Right hindlimb (tissue), 1 donor: ENCODE data around the gene LAPTM5.
A peak's percentile ranks its signal among the peaks of the same experiment; 100 is the strongest.
"Not testable (repeated sequence)": the region's sequence is repeated elsewhere in the genome, so short reads cannot be mapped to it uniquely, and the experiment has no call there.

Experiments
- DNase-seq: peaks from one replicate; pipeline ENCODE4 v3.0.0-alpha.2; 2018

LAPTM5 gene

DNA sequence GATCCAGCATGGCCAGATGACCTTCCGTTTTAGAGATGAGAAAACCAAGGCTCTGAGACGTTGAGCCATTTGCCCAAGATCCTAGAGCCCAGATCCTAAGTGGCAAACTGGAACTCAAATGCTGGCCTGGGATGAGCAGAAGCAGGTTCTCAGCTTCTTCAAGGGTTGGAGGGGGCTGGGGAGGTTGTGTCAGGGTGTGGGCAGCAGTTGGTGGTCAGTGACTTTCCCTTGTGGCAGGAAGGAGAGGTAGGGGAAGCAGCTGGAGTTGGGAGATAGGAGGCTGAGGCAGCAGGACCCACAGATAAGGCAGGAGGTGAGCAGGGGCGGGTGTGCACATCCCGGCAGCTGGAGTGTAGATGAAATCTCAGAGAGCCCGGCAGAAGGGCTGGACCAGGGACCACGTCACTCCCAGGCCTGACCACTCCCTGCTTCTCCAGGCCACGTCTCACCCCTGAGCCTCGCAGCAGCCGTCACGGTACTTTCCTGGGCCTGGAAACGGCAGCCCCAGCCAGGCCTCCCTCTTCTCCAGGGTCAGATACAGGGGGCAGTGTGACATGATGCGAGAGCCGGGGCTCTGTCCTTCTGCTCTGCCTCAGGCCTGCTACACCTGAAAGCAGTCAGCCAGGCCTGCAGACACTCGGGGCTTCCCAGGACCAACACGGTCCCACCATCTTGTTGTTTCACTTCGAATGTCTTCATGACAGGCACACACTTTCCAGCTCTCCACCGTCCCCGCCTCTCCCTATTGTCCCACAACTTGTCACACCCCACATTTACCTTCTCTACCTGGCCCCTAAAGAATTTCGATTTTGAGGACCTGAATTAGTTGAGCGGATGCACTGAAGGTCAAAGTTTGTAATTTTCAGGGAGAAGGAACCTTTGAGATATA lies 11.5 kb upstream of the LAPTM5 start:
- DNase-seq, result no peak

DNA sequence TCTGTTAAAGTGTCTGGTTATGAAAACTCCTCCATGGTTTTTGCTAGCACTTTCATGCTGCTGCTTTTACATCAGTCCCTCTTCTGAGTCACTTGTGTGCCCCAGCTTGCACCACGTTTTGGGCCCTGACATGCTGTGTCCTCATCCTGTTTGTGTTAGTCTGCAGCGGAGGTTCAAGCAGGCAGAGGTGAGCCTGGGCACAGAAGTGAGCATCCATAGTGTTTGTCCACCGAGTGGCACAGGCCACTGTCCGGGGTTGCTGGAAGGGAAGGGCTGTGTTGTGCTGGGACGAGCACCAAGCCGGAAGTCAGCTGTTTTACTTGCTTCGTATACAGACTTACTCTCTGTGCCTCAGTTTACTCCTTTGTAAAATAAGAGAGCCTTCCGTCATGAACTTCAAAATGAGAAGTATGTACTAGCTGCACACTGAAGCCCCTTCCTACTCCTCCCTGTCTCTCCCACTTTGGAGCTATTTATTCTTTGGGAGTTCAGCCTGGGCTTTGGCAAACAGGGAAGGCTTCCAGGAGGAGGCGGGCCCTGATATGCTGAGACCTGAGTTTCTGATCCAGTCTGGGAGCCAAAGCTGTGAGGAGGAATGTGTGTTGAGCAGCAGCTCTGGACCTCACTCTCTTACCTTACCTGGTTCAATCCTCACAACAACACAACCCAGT lies 10.7 kb upstream of the LAPTM5 start:
- no peak for DNase-seq

DNA sequence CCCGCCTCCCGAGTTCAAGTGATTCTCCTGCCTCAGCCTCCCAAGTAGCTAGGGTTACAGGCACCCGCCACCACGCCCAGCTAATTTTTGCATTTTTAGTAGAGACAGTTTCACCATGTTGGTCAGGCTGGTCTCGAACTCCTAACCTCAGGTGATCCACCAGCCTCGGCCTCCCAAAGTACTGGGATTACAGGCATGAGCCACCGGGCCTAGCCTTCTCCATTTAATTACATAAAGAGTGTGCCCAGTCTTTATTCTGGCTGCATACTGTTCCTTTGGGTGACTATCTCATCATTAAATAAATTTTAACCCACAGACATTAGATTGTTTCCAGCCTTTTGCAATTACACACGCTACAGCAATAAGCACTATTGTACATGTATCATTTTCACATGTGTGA lies 9.4 kb upstream of the LAPTM5 start:
- not testable (repeated sequence) for DNase-seq

DNA sequence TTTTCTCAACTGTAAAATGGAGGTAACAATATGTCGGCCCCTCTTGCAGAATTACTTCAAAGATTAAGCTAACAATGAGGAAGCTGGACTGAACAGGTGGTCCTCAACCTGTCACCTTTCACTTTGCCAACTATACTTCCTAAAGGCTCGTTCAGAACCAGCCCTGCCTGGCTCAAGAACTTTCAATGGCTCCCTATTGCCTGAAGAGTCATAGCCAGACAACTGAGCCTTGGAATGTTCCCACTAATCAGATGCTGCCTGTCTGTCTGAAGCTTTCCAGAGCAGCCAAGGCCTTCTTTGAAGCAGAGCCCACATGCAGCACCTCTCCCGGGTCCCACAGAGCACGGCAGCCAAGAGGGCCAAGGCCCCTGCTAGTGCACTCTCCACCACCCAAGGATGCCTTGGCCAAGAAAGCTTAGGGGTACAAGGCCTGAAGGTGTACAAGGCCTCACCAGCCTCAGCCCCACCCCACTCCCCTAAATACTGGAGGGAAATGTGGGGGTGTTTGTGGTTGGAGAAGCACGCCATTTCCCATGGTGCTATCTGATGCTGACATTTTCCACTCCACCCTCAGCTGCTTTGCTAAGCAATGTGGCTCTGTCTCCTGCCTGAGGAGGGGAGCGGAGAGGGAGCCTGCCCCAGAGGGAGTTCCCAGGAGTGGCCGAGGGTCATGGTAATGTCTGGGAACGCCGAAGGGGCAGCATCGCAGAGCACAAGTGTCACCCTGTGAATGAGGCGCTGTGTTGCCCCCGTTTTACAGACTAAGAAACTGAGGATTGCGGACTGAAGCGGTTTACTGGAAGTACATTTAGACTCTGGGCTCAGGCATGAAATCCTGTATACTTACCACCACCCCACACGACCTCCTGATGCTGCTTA lies 8.2 kb upstream of the LAPTM5 start:
- no peak for DNase-seq

DNA sequence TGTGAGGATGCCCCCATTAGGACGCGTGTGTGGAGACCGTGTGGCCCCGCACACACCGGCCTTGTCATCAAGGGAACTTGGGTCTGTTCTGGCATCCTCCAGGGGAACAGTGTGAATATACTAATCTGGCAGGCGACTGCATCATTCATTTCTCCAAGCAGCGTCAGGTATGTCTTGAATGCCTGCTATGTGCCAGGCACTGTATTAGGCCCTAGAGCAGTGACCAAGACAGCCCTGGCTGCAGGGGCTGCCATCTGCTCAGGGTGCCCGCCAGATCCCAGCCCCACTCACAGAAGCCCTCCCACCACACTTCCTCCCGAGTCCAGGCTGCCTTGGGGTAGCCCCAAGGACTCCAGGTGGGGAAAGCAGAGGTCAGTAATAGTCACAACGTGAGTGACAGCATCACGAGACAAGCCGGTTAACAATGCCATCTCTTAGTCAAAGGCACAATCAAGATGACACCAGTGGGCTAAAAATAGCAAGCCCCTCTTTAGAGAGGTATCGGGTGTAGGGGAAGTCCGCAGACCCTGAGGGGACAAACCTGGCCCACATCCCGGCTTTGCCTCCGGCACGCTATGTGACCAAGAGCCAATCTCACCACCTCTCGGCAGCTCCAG lies 7.5 kb upstream of the LAPTM5 start:
- DNase-seq, result no peak

DNA sequence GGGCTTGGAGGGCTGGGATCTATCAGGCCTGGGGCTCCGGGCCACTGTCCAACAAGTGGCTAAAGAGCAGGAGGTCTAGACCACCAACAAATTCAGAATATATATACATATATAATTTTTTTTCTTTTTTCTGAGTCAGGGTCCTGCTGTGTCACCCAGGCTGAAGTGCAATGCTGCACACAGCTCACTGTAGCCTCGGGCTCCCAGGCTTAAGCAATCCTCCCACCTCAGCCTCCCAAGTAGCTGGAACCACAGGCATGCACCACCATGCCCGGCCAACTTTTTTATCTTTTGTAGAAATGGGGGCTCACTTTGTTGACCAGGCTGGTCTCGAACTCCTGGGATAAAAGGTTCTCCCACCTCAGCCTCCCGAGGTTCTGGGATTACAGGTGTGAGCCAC lies 6.8 kb upstream of the LAPTM5 start:
- no peak for DNase-seq

DNA sequence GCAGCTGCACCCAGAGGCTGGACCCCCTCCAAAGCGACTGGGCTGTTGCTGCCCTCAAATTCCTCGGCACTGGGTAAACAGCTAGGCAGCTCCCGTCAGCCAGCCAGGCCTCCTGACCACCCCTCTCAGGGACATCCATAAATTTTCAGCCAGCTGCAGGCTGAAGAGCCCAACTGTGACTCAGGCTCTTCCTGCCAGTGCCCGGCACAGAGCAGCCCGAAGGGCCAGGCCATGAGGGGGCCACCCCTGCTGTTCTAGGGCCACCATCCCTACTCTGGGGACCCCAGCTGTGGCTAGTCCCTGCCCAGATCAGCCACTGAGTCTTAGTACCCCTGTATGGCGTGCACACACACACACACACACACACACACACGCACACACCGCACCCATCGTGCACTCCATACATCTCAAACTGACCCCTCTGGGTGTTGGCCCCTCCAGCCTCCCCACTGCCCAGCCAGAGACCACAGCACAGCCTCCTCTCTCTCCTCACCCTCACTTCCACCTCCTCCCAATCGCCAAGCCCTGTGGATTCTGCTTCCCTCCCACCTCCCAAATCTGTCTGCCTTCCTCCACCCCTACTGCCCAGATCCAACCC lies 6.2 kb upstream of the LAPTM5 start:
- peak; percentile 81 for DNase-seq

DNA sequence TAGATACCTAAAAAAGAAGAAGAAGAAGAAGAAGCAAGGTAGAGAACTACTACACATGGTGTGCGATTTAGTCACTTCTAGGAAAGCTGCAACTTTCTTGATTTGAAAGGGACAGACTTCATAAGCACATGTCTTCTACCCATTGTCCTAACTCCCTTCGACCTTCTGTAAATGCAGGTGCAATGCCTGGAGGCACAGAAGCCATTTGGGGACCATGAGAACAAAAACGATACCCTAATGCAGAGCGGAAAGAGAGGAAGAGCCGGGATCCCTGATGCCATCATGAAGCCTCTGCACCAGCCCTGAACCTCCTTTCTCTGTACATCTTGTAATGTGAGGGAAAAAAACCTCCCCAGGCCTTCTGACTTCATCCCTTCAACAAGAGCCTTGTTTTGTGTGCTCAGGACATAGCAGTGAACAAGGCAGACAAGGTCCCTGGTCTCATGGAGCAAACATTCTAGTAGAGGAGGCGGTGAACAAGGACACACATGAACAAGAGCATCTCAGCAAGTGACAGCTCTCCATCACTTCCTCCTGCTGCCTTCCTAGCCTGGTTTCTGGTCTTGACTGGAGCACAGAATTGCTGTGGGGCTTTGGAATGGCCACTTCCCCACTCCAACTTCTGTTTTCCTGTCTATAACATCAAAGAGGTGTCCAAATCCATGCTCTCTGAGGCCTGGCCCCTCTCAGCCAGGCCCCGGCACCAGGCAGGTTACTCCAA lies 5.5 kb upstream of the LAPTM5 start:
- DNase-seq, result no peak

DNA sequence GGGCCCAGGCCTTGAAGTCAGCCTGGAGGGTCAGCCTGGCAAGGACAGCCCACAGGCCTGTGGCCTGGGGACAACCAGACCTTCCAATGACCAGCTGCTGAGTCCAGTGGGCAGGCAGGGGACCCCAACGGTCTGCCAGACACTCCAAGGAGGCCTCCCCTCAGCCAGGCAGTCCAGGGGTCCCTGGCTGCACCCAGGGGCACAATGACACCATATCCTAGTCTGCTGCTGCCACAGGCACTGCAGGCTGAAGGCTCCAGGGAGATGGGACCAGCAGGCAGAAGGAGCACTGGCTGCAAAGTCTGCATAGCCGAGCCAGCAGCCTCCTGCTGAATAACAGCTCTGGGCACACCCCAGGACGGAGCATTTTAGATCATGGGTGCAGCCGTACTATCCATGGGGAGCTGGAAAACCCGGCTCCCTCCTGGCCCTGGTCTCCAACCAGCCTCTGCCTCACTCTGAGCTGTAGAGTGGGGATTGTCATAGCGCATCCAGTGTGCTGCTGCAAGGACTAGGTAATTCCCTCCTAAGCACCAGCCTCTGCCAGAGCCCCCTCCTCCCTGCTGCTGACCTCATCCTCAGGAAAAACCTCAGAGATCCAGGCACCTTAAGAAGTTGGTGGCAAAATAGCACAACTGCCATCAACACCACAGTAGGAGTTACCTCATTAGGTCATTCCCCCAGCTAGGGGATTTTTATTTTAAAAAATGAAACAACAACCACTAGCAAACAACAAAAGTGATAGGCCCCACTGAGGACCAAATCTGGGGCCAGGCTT lies 4.8 kb upstream of the LAPTM5 start:
- DNase-seq, result no peak

DNA sequence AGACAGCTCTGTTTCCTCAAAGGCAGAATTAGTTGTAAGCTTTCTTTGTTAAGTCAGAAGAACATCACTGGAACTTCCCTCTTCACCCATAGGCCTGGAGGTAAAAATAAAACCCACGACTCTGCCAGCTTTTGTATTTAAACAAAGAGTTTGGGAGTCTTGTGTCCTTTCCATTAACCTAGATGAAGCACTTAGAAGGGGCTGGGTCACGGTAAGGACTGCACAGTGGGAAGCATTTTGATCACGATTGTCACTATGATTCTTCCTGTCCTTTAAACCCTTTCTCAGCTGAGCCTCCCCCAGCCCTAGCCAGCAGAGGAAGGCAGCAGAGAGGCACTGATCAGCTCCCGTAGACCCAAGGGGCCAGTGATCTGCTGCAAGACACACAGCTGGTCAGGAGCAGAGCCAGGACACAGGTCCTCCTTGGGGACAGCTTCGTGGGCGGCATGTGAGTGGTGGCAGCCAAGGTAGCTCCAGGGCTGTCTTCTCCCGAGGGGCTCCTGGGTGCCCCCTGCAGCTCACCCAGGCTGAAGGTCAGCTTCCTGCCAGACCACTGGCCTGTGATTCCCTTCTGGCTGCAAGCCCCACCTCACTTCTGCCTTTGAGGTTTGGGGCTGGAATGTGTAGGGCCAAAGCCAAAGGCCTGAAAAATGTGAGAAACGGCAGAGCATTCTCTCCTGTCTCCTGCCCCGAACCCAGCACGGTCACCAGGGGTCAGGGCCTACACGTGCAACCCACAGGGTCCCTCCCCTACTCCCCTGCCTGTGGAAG lies 4.0 kb upstream of the LAPTM5 start:
- DNase-seq, result no peak

DNA sequence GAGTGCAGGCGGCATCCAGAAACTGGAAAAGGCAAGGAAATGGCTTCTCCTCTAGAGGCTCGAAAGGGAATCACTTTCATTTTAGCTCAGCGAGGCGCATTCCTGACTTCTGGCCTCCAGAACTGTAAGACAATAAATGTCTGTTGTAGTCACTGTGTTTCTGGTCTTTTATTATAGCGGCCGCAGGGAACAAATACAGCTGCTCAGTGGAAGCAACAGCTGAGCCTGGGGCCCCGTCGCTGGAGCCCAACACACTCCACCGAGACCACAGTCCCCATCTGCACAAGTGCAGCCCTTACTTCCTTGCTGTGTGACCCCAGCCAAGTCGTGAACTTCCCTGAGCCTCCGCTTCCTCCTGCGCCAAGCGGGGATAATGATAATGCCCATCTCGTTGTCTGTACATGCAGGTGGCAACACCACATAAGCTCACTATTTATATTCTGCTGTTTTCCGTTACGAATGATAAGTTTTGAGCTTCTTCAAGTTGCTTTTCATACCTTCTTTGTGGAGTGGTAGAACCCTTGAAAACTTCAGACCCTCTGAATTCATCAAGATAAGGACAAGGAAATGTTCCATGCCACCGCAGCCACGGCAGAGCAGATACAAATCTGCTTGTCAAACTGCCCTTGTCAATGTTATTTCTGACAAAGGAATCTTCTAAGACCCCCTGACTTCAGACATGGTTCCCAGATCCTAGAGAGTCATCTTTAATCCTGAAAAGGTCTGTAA lies 3.2 kb upstream of the LAPTM5 start:
- peak; percentile 68 for DNase-seq

DNA sequence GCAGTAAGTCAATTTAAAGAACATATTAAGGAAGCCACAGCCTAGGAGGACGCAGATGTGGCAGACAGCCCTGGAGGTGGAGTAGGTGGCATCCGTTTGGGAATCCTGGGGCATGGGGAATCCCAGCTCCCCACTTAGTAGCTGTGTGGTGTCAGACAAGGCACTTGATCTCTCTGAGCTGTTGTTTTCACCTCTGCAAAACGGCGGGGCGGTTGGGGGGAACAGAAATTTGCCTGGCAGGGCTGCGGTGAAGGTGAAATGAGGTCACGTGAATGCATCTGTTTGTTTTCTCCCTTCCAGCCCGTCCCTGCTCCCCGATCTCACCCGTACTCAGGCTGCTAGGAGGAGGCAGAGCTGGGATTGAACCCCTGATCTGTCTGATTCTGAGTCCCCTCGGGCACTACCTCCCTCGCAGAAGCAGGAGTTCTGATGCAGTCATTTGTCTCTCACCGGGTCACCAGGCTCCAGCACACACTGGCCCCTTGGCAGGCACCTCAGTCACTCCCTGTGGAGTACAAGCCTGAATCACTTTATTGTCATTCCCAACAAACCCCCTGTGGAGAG lies 2.2 kb upstream of the LAPTM5 start:
- no peak for DNase-seq

DNA sequence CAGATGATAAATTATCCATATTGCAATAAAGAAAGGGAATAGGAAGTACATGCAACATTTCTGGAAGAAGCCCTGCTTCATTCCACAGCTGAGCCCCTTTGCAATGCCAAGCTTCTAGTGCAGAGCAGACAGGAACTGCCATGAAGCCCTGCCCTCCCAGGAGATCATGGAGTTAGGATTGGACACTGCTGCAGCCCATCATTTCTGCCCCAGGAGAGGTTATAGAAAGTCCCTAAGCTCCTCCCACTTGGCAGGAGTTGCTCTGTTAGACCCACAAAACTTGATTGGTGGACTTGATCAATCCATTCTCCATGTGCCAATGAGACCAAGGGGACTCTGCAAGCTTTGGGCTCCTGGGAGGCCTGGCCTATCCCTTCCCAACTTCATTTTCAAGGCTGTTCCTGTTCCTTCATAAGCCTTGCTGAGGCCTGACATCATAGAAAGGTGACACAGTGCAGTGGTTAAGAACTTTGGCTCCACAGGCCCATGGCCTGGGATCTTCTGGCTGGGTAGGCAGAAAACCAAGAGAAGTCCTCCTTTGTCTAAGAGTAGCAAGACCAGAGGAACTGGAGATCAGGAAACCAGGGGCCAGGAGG lies 1.3 kb upstream of the LAPTM5 start:
- peak; percentile 57 for DNase-seq

DNA sequence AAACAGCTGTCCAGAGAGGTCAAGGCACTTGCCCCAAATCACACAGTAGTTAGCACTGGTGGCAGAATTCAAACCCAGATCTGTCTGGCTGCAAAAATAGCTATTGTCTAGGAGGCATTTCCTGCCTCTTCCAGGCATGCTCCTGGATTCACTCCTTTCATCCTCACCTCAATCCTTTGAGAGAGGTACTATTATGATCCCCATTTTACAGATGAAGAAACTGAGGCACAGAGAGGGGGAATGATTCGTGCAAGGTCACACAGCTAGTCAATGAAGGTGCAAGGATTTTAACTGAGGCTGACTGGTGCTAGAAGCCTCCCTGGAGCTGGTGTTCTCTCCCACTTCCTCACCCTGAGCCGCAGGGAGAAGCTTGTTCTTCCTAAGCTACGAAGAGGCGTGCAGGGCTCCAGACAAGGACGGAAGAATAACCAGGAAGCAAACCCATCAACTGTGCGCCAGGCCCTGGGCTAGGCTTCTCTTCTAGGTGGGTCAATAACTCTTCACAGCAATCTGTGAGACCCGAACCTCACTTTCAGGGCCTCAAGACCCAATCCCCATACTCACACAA lies 631 bp upstream of the LAPTM5 start:
- DNase-seq, result no peak

DNA sequence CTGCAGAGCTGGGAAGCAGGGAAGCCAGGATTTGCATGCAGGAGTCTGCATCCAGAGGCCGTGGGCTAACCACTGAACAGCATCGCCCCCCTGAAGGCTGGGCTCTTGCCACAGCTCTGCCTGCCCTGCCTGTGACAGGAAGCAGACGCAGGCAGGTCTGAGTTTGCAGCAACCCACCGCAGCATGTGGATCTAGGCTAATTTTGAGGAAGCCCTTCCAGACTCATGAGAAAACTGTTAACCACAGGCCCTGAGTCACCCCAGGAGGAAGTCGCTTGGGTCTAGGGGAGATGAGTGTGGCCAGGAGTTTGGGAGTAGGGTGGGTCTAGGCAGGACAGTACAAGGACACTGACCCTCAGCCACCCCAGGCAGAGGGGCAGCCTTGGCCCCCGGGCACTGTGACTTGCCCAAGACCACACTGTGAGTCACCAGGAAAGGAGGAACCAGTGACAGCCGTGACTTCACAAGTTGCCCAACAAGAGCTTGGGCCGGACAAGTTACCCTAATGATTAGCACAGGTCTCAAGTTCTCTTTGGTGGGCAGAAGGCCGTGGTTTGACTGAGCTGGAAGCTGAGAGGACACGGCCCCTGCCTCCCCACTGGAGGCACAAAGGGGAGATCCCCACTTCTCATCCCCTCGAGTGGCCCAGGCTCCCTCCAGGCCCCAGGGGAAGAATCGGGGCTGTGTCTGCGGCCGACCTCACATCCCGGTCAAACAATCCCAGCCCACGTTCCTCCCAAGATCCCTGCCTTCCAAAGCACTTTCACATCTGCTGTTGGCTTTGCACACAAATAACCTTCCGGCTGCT lies 826 bp downstream of the LAPTM5 start:
- peak; percentile 82 for DNase-seq

DNA sequence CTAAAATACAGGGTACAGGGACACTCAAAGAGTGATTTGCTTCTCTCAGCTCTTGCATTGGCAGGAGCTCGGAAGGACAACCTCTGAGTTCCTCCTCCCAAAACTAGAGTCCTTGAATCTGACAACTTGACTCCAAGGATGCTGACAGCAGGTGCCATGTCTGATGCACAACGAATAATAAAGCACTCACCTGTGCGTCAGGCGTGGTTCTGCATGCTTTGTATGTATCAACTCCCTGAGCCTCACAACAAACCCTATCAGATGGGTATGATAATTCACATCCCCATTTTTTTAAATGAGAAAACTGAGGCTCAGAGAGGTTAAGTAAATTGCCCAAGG lies 1.4 kb downstream of the LAPTM5 start:
- DNase-seq, result no peak

DNA sequence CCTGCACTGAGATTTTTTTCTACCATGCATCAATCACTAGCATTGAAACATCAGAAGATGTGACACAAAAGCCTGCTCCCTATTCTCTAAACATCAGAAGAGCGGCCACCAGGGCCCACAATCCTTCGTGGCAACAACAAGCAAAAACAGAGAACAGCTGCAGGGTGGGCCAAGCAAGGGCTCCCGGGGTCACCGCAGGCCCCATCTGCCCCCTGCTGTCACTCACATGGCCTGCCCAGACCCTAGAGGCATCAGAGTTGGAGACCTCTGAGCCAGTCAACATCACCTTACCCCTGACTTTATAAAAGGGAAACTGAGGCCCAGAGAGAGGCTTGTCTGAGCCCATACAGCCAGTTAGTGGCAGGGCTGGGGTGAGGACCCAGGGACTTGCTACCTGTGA lies 1.8 kb downstream of the LAPTM5 start:
- no peak for DNase-seq

DNA sequence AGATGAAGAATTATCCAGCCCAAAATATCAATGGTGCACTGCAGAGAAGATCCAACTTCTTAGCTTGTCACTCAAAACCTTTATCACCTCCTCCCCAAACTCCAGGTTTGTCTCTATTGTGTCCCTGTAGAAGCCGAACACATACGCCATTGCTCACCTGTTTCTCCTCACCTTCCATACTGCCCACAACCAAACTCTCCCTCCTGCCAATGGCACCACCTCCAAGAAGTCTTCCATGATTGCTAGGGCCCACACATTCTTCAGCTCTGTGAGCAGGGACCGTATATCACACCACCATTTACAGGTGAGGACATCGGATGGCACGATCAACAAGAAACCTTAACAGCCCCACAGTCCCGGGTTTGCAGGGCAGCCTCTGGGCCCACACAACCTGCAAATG lies 2.2 kb downstream of the LAPTM5 start:
- DNase-seq, result no peak
